GM20000 (cell line): Measurements from ENCODE around the gene ZC3H11A.

ENCODE experiments used
- DNase-seq: peaks from one replicate; pipeline ENCODE4 v3.0.0; 2012; ENCODE audit warnings: low spot score
- TF ChIP-seq, protein P1 (sequence below): IDR thresholded peaks from 2 replicates; pipeline ENCODE4 v1.5.1; 2012; ENCODE audit warnings: mild to moderate bottlenecking, control low read depth; ENCODE audit errors: extremely low read depth, missing control alignments

ZC3H11A gene

DNA sequence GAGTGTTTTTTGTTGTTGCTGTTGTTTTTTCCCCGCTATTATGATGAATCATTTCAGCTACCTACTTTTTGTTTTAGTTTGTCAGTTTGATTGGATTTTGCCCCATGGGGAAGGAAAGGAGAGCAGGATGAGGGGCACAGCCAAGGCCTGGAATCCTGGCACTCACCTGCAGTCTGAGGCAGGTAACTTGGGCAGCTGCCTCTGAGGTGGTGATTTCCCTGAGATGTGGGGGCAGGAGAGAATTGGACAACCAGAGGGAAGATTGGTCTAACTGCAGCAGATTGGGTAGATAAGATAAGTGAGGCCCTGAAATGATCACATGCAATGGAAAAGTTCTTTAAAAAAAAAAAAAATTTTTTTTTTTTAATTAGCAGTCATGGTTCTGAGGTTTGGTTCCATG lies 31.9 kb upstream of the ZC3H11A start:
- no peak for DNase-seq
- TF ChIP-seq, protein P1, sequence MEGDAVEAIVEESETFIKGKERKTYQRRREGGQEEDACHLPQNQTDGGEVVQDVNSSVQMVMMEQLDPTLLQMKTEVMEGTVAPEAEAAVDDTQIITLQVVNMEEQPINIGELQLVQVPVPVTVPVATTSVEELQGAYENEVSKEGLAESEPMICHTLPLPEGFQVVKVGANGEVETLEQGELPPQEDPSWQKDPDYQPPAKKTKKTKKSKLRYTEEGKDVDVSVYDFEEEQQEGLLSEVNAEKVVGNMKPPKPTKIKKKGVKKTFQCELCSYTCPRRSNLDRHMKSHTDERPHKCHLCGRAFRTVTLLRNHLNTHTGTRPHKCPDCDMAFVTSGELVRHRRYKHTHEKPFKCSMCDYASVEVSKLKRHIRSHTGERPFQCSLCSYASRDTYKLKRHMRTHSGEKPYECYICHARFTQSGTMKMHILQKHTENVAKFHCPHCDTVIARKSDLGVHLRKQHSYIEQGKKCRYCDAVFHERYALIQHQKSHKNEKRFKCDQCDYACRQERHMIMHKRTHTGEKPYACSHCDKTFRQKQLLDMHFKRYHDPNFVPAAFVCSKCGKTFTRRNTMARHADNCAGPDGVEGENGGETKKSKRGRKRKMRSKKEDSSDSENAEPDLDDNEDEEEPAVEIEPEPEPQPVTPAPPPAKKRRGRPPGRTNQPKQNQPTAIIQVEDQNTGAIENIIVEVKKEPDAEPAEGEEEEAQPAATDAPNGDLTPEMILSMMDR, result no peak

DNA sequence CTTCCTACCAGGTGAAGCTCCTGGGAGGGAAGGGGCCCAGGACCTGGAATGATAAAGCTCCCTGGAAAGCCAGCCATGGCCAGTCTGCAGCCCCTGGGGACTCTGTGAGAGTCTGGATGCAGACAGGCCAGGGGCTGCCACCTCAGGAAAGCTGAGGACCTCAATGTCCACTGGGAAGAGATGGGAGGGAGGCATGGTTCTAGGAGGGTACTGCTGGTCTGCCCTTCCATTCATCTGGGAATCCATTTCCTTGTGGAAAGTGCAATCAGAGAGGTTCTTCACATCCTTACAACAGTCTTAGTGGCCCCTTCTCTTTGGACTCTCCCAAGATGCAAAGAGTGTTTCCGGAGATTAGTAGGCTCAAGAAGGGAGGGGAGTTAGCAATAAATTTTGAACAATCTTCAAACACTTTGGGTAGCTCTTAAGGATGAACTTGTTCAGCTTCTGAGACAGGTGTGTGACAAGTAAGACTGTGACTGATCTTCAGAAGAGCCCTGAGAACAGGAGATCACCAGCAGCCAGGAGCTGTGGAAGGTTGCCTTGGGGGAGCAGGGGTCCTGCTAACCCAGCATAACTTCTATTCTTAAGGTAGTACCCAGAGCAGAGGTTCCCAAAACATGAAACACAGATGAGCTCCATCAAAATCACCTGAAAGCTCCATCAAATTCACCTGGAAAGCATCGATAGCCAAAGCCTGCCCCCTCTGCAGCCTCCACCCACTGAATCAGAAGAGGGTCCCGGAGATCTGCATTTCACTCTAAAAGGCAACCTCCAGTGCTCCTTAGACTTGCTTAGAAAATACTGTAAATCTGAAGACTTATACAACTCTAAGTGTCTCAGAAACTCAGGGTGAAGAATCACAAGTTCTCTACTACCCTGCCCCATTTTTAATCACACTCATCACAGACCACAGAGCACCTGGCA lies 31.1 kb upstream of the ZC3H11A start:
- TF ChIP-seq, protein P1, result no peak
- no peak for DNase-seq

DNA sequence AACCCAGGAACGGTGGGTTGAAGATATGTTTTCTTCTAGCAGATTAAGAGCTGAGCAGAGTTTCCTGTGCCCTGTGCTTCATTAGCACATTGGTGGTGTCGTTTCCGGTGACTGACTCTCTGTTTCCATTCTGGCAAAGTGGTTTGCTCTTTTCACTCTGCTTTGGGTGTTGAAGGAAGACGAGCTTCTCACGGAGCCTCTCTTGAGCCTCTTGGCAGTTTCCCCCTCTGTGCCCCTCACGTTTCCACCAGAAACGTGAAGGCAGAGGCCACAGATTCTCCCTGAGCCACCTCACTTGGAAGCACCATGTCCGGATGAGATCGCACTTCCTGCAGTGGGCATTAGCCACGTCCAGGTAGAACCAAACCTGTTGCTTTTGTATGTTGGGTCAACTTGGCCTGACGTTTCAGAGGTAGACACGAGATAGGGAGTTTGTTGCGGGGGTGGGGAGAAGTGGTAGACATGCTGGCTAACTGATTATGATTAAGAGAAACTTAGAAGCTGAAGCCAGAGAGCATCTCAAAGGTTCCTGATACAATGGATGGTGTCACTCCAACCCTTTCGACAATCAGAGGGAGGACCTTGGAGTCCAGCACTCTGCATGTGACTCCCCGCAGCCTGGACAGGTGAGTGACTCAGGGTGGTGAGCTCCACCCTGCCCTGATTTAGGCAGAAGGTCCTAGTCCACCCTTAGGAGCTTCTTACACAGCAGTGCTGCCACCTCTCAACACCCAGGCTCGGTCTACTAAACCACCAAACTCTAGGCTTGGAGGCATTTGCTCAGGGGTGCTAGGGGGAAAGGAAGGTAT lies 30.2 kb upstream of the ZC3H11A start, which contains the start of gene LAX1:
Gene LAX1 (plus strand): TSS at position 155 of the 809 bp plus-strand sequence. CDS start 383 bp downstream, at position 538.
- peak; percentile 69 for DNase-seq
- TF ChIP-seq, protein P1, result no peak

DNA sequence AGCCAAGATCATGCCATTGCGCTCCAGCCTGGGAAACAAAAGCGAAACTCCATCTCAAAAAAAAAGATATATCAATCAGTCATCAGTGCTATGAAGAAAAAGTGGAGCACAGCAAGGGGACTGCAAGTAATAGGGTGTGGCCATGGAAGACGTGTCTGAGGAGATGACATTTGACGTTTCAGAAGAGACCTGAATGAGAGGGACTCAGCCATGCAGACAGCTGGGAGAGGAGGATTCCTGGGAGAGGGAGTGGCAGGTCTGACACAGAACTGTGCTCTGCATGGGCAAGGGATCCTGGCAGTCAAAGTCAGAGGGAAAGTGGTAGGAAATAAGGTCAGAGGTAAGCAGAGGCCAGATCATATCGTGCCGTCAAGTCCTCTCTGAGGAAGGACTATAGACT lies 27.2 kb upstream of the ZC3H11A start:
- TF ChIP-seq, protein P1, result no peak
- DNase-seq, result no peak

DNA sequence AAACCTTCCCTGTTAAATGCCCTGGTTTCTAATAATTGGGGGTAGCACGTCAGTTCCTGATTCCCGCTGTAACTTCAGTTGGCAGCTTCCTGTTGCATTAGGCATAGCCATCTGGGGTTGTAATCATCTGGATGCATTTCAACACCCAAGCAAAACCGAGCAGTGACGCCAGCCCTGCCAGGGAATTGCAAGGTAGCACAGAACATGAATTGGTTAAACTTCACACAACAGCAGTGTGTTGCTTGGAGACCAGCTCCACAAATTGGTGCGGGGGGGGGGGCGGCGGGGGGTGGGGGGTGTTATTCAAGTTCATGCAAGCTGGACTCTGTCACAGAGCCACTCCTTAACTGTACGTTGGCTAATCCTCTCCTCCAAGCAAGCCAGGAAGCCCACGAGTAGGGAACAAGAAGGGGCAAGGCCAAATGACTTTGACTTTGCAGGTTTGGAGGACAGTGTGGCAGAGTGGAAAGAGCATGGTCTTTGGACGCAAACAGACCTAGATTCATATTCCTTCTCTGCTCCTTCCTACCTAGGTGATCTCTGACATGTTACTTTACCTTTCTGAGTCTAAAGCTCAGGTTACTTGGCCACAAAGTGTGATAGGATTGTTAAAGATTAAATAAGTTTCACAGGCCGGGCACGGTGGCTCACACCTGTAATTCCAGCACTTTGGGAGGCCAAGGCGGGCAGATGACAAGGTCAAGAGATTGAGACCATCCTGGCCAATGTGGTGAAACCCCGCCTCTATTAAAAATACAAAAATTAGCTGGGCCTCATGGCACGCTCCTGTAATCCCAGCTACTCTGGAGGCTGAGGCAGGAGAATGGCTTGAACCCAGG lies 25.7 kb upstream of the ZC3H11A start:
- no peak for DNase-seq
- TF ChIP-seq, protein P1, result no peak

DNA sequence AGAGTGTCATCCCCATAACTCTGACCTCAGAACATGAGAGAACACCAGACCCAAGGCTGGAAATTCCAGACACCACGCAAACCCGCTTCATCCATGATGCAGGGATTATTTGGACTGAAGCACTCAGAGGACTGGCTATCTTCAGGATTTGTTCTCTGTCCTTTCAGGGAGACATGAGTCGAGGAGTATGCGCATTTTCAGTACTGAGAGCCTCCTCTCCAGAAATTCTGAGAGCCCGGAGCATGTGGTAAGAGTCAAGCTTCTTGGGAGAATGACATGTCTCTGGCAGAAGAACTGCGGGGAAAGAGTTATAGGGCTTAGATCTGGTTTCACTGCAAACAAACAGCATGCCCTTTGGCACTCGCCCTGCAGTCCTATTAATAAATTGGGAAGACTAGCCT lies 23.5 kb upstream of the ZC3H11A start:
- TF ChIP-seq, protein P1, result no peak
- DNase-seq, result no peak
